Gastroesophageal sphincter (tissue), 4 donors: ENCODE measurements around the gene C10orf62. TPM values are rescaled to one million over a fixed set of nuclear protein-coding genes. Genes with fewer than 3 reads are reported as not detected.

ENCODE experiments used
- ATAC-seq: fragments of 150-250 bp; one replicate; pipeline ENCODE4 v1.9.1; 2016; ENCODE audit warnings: mild to moderate bottlenecking, moderate library complexity
- H3K27ac ChIP-seq, 4 donors: fragments of 200-600 bp; sonication (generic) in 3 of 4; 1 replicate in 3 of 4; 2 replicates in 1 of 4; pipeline ENCODE4 v1.5.1; 2016 to 2019
- H3K27me3 ChIP-seq: fragments of 200-600 bp; sonication (generic); one replicate; pipeline ENCODE4 v1.5.1; 2019
- H3K36me3 ChIP-seq, 2 donors: fragments of 200-600 bp; sonication (generic); one replicate each; pipeline ENCODE4 v1.5.1; 2019; ENCODE audit warnings: control low read depth in 1 of 2
- H3K4me1 ChIP-seq, 3 donors: fragments of 200-600 bp; sonication (generic); 1 replicate in 2 of 3; 2 replicates in 1 of 3; pipeline ENCODE4 v1.5.1; 2016 to 2019; ENCODE audit warnings: control low read depth in 2 of 3
- H3K4me3 ChIP-seq, 2 donors: fragments of 200-600 bp; sonication (generic); one replicate each; pipeline ENCODE4 v1.5.1; 2019; ENCODE audit warnings: mild to moderate bottlenecking in 1 of 2, moderate library complexity in 1 of 2
- H3K9me3 ChIP-seq, 3 donors: fragments of 200-600 bp; sonication (generic); one replicate each; pipeline ENCODE4 v1.5.1; 2017 to 2019; ENCODE audit warnings: control low read depth in 2 of 3
- EP300 ChIP-seq: sonication (generic); formaldehyde crosslinking; IDR thresholded peaks from one replicate; pipeline ENCODE4 v1.6.1; 2017; ENCODE audit warnings: antibody characterized with exemption, mild to moderate bottlenecking
- POLR2A ChIP-seq, 2 donors: fragments of 450-650 bp; IDR thresholded peaks; one replicate each; pipeline ENCODE4 v1.6.1; 2017; ENCODE audit warnings: antibody characterized with exemption in 2 of 2, mild to moderate bottlenecking in 2 of 2, moderate library complexity in 1 of 2
- POLR2AphosphoS5 ChIP-seq: sonication (generic); formaldehyde crosslinking; IDR thresholded peaks from one replicate; pipeline ENCODE4 v1.6.1; 2017; ENCODE audit warnings: antibody characterized with exemption
- WGBS, 2 donors: methylation state at CpG; one replicate each; pipeline ENCODE4 v1.1.5; 2018; ENCODE audit warnings: low coverage in 1 of 2; 5-methylcytosine and 5-hydroxymethylcytosine counted together
- total RNA-seq, 4 donors: library from RNA; depleted of rRNA; stranded (reverse); fragments of >200 nt; gene quantifications; one replicate each; pipeline ENCODE4 v1.1.0, GENCODE V29; 2016
- TF ChIP-seq, protein P1 (sequence below), 4 experiments: fragments of 200-600 bp in 2 of 4; fragments of 450-650 bp in 2 of 4; sonication (generic) in 1 of 4; IDR thresholded peaks; one replicate each; pipeline ENCODE4 v1.5.1; 2017 to 2019; ENCODE audit warnings: antibody characterized with exemption in 4 of 4, mild to moderate bottlenecking in 2 of 4, moderate library complexity in 2 of 4

The C10orf62 gene
- total RNA-seq, 4 donors from 2014 or later: not detected

DNA sequence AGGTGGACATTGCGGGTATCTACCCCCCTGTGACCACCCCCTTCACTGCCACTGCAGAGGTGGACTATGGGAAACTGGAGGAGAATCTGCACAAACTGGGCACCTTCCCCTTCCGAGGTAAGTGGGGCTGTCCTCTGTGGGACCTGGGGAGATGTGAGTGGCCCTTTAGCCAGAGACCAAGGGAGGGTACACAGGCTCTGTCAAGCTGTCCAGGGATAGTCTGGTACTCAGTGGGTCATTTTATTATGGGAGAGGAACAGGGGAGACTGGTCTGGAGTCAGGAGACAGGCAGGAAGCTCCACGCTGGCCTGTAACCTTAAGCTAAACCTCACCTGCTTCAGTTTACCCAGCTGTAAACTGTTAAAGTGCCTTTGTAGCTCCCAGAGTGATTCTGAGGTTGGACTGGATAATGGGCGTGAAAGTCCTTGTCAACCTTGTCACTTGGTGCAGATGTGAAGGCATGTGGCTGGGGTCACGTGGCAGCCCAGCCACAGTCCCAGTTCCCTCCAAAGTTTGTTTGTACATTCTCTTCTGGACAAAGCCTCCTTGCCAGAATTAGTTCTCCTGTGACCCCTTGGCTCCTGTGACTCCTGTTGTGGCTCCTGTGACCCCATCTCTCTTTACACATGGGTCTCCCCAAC, 4.6 kb upstream of the C10orf62 start:
- no peaks in the 10 kb centered on the region for H3K4me1 ChIP-seq
- no peak for ATAC-seq
- H3K36me3 ChIP-seq: no peaks in the 10 kb centered on the region
- H3K27ac ChIP-seq: peak overlapping the region in 1 of 4 donors; percentile 46
- TF ChIP-seq POLR2A (IDR thresholded peaks at IDR 0.05): no peak
- H3K4me3 ChIP-seq: no peak overlapping the region
- 100% methylated on average over 1 of the region's 5 CpGs; no CpG with 5 or more reads in 1 of the 2 donors for WGBS, 2 donors
- H3K27me3 ChIP-seq: no peaks in the 10 kb centered on the region
- H3K9me3 ChIP-seq: no peaks in the 10 kb centered on the region

DNA sequence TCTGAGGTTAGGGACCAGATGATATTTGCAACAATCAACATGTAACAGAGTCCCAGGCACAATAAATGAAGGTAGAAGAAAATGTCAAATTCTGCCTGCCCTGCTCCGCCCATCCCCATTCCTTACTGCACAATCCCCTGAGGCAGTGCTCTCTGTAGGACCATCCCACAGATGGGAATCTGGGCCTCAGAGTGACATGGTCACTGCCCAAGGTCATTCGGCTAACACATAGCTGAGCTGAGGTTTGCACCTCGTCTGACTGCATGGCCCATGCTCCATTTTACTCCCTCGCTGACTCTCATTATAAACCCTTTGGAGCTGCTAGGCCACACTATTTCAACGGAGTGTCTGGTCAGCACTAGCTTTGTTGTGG, 4.1 kb upstream of the C10orf62 start:
- no peaks in the 10 kb centered on the region for H3K4me1 ChIP-seq
- no peaks in the 10 kb centered on the region for H3K9me3 ChIP-seq
- 90% methylated on average over 2 of the region's 5 CpGs; no CpG with 5 or more reads in 1 of the 2 donors for WGBS, 2 donors
- H3K4me3 ChIP-seq: no peak overlapping the region
- TF ChIP-seq EP300: no peak
- no peak for TF ChIP-seq POLR2A (IDR thresholded peaks at IDR 0.05)
- no peak for TF ChIP-seq POLR2AphosphoS5
- TF ChIP-seq, protein P1, sequence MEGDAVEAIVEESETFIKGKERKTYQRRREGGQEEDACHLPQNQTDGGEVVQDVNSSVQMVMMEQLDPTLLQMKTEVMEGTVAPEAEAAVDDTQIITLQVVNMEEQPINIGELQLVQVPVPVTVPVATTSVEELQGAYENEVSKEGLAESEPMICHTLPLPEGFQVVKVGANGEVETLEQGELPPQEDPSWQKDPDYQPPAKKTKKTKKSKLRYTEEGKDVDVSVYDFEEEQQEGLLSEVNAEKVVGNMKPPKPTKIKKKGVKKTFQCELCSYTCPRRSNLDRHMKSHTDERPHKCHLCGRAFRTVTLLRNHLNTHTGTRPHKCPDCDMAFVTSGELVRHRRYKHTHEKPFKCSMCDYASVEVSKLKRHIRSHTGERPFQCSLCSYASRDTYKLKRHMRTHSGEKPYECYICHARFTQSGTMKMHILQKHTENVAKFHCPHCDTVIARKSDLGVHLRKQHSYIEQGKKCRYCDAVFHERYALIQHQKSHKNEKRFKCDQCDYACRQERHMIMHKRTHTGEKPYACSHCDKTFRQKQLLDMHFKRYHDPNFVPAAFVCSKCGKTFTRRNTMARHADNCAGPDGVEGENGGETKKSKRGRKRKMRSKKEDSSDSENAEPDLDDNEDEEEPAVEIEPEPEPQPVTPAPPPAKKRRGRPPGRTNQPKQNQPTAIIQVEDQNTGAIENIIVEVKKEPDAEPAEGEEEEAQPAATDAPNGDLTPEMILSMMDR (IDR thresholded peaks at IDR 0.05): no peak
- H3K36me3 ChIP-seq: no peaks in the 10 kb centered on the region
- H3K27ac ChIP-seq: no peak overlapping the region
- H3K27me3 ChIP-seq: no peaks in the 10 kb centered on the region
- no peak for ATAC-seq

DNA sequence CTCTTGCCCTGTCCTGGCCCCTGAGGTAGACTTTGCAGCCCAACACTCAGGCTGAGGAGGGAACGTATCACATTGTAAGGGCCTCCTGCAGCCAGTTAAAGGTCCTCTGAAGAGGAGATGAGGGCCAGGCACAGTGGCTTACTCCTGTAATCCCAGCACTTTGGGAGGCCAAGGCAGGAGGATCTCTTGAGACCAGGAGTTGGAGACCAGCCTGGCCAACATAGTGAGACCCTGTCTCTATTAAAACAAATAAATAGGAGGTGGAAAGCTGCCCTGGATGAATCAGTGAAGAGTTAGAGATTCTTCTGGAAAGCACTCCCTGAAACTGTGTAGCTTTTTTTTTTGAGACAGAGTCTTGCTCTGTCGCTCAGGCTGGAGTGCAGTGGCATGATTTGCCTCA, 2.3 kb upstream of the C10orf62 start:
- 80% methylated on average over 1 of the region's 2 CpGs; no CpG with 5 or more reads in 1 of the 2 donors for whole genome bisulfite sequencing, 2 donors
- TF ChIP-seq EP300 (no peak), POLR2A (IDR thresholded peaks at IDR 0.05) (no peak), POLR2AphosphoS5 (no peak)
- TF ChIP-seq, protein P1 (IDR thresholded peaks at IDR 0.05): no peak
- H3K27ac ChIP-seq: no peak overlapping the region

DNA sequence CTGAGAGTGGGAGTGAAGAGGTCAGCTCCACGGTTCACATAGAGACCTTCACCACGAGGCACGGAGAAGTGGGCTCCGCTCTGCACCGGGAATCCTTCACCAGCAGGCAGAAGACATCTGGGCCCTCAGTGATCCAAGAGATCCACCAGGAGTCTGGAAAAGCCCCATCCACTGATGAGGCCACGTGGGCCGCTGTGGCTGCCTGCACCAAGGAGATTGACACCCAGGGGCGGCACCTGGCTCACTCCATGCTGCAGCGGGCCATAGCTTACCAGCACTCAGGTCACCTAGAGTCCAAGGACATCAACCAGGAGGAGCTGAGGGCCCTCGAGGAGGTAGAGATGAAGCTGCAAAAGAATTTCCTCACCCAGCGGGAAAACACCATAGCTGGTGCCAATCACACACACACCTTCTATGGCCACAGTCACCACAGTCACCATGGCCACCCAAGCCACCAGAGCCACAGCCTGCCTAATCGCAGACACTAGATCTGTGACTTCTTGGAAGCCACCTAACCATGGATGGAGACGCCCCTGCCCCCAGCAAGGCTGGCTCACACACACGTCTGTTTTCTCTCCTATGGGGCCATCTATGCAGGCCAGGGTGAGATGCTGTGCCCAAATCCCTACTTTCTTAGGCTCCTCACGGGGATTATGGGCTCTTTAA, 694 bp downstream of the C10orf62 start:
- no peak overlapping the region for H3K4me3 ChIP-seq
- no peaks in the 10 kb centered on the region for H3K36me3 ChIP-seq
- no peaks in the 10 kb centered on the region for H3K27me3 ChIP-seq
- 80% methylated on average over 1 to 2 of the region's 15 CpGs for WGBS, 2 donors
- ATAC-seq: no peak
- H3K4me1 ChIP-seq: peaks cover 0 to 22% (median 10%) of the 10 kb centered on the region in 3 donors
- no peaks in the 10 kb centered on the region for H3K9me3 ChIP-seq
- TF ChIP-seq POLR2AphosphoS5: no peak
- TF ChIP-seq, protein P1 (IDR thresholded peaks at IDR 0.05): no peak
- TF ChIP-seq EP300: no peak
- TF ChIP-seq POLR2A (IDR thresholded peaks at IDR 0.05): no peak
- H3K27ac ChIP-seq: no peak overlapping the region

More for the DNA sequence above, 2.3 kb upstream of the C10orf62 start:
- H3K4me1 ChIP-seq: no peaks in the 10 kb centered on the region
- H3K27me3 ChIP-seq: no peaks in the 10 kb centered on the region
- no peaks in the 10 kb centered on the region for H3K36me3 ChIP-seq
- H3K4me3 ChIP-seq: no peak overlapping the region
- H3K9me3 ChIP-seq: no peaks in the 10 kb centered on the region
- ATAC-seq: no peak

DNA sequence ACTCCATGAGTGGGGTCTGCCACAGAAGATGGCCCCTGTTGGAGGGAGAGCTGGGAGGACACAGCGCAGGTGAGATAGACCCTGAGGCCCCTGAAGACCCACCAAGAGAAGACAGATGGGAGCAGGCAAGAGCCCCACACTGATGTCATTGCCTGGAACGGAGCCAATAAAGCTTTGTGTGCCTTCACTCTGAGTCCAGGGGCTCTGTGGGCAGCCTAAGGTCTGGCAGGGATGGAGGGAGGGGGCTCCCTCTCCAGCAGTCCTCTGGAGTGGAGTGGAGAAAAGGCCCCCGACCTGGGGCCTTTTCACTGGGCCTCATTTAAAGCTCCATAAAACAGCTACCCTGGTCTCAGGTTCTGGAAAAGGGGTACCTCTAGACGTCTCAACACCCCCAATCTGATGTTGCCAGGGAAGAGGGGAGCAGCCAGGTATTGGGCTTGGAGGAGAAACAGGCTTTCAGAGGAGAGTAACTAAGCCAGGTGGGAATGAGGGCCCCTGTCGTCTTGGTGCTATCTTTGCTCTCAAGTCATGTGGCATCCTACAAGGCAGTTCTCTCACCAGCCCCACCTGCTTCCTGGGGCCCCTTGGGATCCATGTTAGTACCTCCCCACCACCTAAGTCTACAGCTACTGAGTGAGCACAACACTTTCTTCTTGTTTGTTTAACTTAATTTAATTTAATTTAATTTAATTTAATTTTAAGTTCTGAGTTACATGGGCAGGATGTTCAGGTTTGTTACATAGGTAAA, 1.4 kb downstream of the C10orf62 start:
- no peak overlapping the region for H3K4me3 ChIP-seq
- no peak for ATAC-seq

More for the DNA sequence above, 1.4 kb downstream of the C10orf62 start:
- 53 to 80% methylated on average over 2 to 4 of the region's 5 CpGs for WGBS, 2 donors
- Histone ChIP-seq H3K36me3 (no peaks in the 10 kb centered on the region), H3K27ac (no peak overlapping the region), H3K27me3 (no peaks in the 10 kb centered on the region), H3K4me1 (peaks cover 0 to 29% (median 17%) of the 10 kb centered on the region in 3 donors), H3K9me3 (no peaks in the 10 kb centered on the region)
- TF ChIP-seq, protein P1 (IDR thresholded peaks at IDR 0.05): no peak
- no peak for TF ChIP-seq EP300
- no peak for TF ChIP-seq POLR2A (IDR thresholded peaks at IDR 0.05)
- TF ChIP-seq POLR2AphosphoS5: no peak
